Stimulated activated CD4-positive, alpha-beta T cell treated with anti-CD3 and anti-CD28 coated beads, Interleukin-15, amount 100 ng/mL, for 1 hour (primary cell): Measurements from ENCODE around the gene HOPX.
"Not testable (repeated sequence)": the region's sequence is repeated elsewhere in the genome, so short reads cannot be mapped to it uniquely, and the experiment has no call there.

Experiments
- DNase-seq, 2 donors: peaks; one replicate each; pipeline ENCODE4 v3.0.0-alpha.2; 2020; ENCODE audit warnings: low read depth in 1 of 2, low spot score in 1 of 2

HOPX gene

DNA sequence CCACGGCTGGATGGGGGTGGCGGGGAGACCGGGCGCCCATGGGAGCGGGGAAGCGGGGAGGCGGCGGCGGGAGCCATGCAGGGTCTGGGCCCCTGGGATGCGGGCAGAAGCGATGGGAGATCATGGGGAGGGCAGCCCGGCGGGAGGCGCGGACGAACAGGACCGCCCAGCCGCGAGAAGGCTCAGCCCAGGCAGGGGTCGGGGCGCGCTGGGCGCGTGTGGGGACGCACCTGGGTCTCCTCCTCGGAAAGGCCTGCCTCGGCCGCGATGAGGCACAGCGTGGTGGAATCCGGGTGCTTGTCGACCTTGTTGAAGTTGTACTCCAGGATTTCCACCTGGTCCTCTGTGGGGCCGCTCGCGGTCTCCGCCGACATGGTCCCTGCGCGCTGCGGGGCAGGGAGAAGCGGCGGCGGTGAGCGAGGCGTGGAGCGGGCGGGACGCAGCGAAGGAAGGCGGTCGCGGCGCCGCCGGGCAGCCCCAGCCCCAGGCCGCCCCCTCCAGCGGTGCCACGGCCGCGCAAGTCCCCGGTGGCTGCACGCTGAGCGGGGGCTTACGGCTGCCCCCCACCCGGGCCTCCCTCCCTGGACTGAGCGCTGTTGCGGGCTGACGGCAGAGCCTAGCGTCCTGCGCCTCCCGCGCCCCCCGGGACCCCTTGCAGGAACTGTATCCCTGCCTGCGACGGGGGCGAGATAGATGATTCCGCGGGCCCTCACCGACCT is 25.3 kb downstream of the HOPX start:
- DNase-seq, result peak in 1 of 2 donors; percentile 8

DNA sequence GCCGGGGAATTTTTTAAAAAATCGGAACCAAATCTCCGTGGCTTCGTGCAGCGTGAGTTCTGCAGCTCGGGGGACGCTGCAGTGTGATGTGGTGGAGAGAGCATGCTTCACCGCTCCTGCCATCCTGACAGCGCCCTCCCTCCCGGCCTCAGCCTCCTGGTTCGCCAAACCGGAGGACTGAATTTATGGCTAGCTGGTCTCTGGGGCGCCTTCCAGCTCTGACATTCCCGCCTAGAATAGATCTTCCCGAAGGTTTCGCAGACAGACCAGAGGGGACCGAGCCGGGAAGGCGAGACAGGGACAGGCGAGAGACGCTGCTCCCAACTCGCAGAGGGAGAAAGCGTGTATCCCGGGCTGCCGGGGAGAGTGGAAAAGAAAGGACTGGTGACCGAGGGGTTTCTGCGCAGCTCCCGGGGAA is 25.9 kb downstream of the HOPX start:
- DNase-seq, result no peak

DNA sequence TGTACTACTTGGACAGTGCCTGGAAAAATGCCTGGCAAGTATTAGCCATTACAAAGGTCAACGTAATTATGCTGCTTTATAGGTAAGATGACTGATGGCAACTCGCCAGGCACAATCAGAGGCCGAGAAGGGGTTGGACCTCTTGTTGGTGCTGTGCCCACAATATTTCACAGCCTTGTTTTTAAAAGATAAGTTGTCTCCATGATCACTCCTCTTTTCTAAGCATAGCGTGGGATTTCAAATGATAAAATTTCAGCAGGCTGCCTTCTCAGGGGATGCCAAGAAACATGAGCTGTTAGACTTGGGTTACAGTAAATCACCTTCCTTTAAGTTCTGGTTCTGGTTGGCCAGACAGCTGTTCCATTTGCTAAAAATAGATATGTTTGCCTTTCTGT is 26.9 kb downstream of the HOPX start:
- no peak for DNase-seq

GRCh38 chr4:56653461-56654237 is 27.4 kb downstream of the HOPX start:
- no peak for DNase-seq

DNA sequence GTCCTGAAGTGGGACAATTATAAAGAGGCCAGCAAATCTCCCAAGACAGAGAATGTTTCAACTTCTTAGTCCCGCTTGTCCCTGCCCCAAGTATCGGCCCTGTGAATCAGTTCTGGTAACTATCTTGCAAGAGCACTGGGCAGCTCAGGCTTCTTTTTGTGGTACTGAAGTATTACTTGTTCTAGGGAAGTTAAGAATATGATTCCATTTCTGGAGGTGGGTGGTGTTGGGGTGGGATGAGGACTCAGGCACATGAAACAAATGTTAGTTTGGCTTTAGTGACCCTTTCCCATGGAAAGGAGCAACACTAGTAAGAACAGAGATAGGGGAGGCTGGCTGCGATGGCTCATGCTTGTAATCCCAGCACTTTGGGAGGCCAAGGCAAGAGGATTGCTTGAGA is 28.9 kb downstream of the HOPX start:
- no peak for DNase-seq

DNA sequence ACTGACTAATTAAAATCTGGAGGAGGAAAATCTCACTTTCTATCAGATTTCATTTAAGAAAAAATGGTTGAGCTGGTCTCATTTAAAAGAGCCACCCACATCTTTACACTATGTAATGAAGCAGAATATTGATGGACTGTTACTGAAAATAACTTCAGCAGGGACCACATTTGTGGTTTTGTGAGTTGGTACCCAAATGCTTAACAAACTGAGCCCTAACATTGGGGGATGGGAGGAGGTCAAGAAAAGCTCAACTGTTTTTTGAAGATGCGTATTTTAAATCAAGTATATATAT is 30.1 kb downstream of the HOPX start:
- no peak for DNase-seq

DNA sequence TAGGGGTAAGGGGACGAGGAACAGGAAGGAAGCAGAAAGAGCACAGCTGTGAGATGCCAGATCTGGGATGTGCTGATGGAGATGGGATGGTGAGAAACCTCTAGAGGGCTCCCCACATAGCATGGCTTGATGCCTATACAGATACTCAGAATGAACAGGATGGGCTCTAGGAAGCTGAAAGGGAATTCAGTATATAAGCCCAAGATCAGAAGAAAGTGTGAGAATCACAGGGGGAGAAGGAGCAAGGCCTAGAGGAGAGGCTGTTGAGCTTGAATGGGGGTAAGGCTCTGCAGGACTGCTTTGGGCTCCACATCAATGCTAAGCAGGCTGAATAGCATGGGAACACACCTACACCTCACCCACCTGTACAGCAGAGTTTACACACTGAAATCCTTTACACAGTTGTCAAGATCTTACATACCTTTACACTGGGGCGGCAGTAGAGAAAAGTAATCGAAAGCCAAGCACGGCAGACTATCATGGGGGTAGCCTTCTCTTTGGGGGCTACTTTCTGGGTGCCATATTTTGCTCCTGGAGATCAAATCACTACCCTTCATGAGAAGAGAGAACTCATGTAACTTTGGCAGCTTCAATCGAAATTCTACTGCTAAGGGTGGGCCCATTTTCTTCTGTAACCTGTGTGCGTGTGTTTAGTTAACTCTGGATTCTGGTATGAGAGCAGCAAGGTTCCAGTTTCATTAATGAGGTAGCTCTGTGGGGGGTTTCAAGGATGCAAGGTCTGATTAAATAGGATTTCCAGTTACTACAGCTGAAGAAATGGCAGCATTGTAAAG is 30.6 kb downstream of the HOPX start:
- DNase-seq, result no peak

GRCh38 chr4:56649445-56650261 is 31.4 kb downstream of the HOPX start:
- no peak for DNase-seq

- no peak for DNase-seq
These were observed 32.3 kb downstream of the HOPX start for GRCh38 chr4:56648824-56649151.

GRCh38 chr4:56648021-56648823 is 32.9 kb downstream of the HOPX start:
- no peak for DNase-seq

GRCh38 chr4:56646341-56646740 is 34.8 kb downstream of the HOPX start:
- DNase-seq, result no peak

GRCh38 chr4:56643596-56643995 is 37.5 kb downstream of the HOPX start:
- DNase-seq, result no peak

- DNase-seq, result no peak
These were observed 39.5 kb downstream of the HOPX start for GRCh38 chr4:56641494-56642051.

DNA sequence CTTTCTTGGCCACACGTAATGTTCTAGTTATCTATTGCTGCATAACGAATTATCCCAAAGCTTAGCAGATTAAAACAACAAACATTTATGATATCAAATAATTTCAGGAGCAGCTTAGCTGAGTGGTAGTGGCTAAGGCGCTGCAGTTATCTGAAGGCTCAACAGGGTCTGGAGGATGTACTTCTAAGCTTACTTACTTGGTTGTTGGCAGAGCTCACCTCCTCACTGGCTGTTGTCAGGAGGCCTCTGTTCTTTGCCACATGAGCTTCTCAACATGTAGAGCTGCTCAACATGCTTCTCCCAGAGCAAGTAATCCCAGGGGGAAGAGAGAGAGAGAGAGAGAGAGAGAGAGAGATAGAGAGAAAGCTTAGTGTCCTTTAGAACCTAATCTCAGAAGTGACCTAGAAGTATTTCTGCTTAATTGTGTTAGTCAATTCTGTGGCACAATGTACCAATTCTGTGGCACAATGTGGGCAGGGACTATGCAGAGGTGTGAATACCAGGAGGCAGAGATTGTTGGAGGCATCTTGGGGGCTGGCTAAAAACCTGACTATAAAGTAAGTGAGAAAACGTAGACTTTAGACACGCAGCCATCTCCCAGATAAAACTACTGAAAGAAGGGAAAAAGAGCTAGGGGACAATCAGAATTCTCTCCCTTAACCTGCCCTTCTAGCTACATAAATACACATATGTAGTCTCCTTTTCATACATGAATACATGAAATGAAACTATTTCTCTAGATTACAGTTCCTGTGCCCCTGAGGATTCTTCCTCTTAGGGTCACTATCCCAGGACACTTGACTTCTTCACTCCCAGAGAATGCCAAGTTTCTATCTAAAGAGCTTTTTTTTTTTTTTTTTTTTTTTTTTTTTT is 40.2 kb downstream of the HOPX start:
- no peak for DNase-seq

- DNase-seq, result no peak
These were observed 43.3 kb downstream of the HOPX start for GRCh38 chr4:56637791-56638190.

DNA sequence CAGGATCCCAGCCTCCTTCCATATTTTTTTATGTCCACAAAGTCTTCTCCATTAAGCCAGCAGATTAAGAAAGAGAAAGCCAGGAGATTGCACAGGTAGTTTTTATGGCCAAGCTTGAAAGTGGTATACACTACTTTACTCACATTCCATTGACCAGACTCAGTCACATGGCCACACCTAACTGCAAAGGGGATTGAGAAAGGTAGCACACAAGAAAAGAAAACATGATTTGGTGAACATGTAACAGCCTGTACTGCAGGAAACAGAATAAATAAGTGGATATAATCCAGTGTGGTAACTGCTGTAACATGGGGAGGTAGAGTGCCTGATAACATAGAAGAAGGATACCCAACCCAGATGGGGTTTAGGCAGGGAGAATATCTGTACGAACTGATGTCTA is 43.9 kb downstream of the HOPX start:
- DNase-seq, result no peak

DNA sequence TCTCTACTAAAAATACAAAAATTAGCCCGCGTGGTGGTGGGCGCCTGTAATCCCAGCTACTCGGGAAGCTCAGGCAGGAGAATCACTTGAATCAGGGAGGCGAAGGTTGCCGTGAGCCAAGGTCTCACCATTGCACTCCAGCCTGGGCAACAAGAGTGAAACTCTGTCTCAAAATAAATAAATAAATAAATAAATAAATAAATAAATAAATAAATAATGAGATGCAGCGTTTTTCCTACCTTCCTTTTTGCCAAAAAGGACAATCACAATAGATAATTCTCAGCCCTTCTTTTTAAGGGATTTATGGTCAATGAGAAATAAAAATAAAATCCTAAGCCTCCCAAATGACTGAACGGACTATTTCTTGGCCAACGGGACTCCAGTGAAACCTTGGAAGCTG is 46.1 kb downstream of the HOPX start:
- DNase-seq, result not testable (repeated sequence)

DNA sequence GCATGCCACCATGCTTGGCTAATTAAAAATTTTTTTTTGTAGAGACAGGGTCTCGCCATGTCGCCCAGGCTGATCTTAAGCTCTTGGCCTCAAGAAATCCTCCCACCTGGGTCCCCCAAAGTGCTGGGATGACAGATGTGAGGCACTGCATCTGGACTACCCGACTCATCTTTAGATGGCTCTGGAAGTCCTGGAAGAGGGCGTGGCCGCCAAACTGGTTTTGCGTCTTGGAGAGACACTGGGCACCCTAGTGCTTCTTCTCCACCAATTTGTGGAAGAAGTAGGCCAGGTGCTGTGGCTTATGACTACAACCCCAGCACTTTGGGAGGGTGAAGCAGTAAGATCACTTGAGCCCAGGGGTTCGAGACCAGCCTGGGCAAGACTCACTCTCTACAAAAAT is 47.6 kb downstream of the HOPX start:
- no peak for DNase-seq
